ENCODE data around the gene TSSK2.

TSSK2 gene

GRCh38 chr22:19169002-19169946 is 38.2 kb downstream of the TSSK2 start:
- Histone ChIP-seq H2AFZ (ENCODE audit: low read length) (no peak overlapping the region), H3K27ac (ENCODE audit: low read depth, low read length, poor library complexity, severe bottlenecking) (no peak overlapping the region), H3F3A (ENCODE audit: insufficient read depth, low read length) (no peaks in the 10 kb centered on the region), H3K4me3 (ENCODE audit: low read depth, low read length, poor library complexity, severe bottlenecking) (no peak overlapping the region), H3K9ac (ENCODE audit: low read length) (no peak overlapping the region), H3K36me3 (ENCODE audit: insufficient read depth, low read length) (no peaks in the 10 kb centered on the region; the same call in 1 of the 2 replicates), H3K79me2 (ENCODE audit: insufficient read depth, low read length) (peaks cover 13% of the 10 kb centered on the region), H3K9me3 (ENCODE audit: low read length) (no peaks in the 10 kb centered on the region), H3K4me2 (ENCODE audit: low read length) (no peak overlapping the region), H4K20me1 (ENCODE audit: insufficient read depth, low read length) (no peaks in the 10 kb centered on the region), H3K9me2 (ENCODE audit: low read depth, low read length) (no peaks in the 10 kb centered on the region), H3K4me1 (ENCODE audit: insufficient read depth, low read length, severe bottlenecking) (peaks cover 30% of the 10 kb centered on the region), H3K27me3 (ENCODE audit: insufficient read depth, low read length) (peaks cover 13% of the 10 kb centered on the region)
- no peak for TF ChIP-seq EZH2 (IDR thresholded peaks at IDR 0.05; ENCODE audit: borderline replicate concordance, low read length)
- TF ChIP-seq, protein P1, sequence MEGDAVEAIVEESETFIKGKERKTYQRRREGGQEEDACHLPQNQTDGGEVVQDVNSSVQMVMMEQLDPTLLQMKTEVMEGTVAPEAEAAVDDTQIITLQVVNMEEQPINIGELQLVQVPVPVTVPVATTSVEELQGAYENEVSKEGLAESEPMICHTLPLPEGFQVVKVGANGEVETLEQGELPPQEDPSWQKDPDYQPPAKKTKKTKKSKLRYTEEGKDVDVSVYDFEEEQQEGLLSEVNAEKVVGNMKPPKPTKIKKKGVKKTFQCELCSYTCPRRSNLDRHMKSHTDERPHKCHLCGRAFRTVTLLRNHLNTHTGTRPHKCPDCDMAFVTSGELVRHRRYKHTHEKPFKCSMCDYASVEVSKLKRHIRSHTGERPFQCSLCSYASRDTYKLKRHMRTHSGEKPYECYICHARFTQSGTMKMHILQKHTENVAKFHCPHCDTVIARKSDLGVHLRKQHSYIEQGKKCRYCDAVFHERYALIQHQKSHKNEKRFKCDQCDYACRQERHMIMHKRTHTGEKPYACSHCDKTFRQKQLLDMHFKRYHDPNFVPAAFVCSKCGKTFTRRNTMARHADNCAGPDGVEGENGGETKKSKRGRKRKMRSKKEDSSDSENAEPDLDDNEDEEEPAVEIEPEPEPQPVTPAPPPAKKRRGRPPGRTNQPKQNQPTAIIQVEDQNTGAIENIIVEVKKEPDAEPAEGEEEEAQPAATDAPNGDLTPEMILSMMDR (IDR thresholded peaks at IDR 0.05; ENCODE audit: low read length), result no peak

DNA sequence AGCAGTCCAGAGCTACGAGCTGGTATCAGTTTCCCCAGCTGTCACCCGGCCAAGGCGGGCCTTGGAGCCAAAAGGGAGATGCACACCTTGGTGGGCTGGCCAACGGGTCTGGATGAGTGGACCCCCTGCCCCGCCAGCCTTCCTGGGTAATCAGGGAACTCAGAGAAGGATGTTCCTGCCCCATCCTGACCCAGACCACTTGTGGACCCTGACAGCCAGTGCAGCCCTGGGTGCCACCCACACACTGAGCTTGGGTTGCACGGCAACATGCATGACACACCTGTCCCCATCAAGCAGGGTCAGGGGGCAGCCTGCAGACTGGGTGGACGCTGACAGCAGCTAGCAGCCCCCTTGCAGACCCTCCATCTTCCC is 38.8 kb downstream of the TSSK2 start:
- TF ChIP-seq, protein P1 (IDR thresholded peaks at IDR 0.05; ENCODE audit: low read length), result no peak
- no peak for TF ChIP-seq EZH2 (IDR thresholded peaks at IDR 0.05; ENCODE audit: borderline replicate concordance, low read length)
- H3K4me3 ChIP-seq (ENCODE audit: low read depth, low read length, poor library complexity, severe bottlenecking), result no peak overlapping the region
- H3K27me3 ChIP-seq (ENCODE audit: insufficient read depth, low read length), result peaks cover 13% of the 10 kb centered on the region
- H3K79me2 ChIP-seq (ENCODE audit: insufficient read depth, low read length), result peaks cover 13% of the 10 kb centered on the region
- no peaks in the 10 kb centered on the region; the same call in 1 of the 2 replicates for H3K36me3 ChIP-seq (ENCODE audit: insufficient read depth, low read length)
- H3F3A ChIP-seq (ENCODE audit: insufficient read depth, low read length), result no peaks in the 10 kb centered on the region
- H3K9me2 ChIP-seq (ENCODE audit: low read depth, low read length), result no peaks in the 10 kb centered on the region
- H3K4me1 ChIP-seq (ENCODE audit: insufficient read depth, low read length, severe bottlenecking), result peaks cover 37% of the 10 kb centered on the region
- H3K4me2 ChIP-seq (ENCODE audit: low read length), result no peak overlapping the region
- H3K27ac ChIP-seq (ENCODE audit: low read depth, low read length, poor library complexity, severe bottlenecking), result no peak overlapping the region
- no peak overlapping the region for H2AFZ ChIP-seq (ENCODE audit: low read length)
- no peaks in the 10 kb centered on the region for H3K9me3 ChIP-seq (ENCODE audit: low read length)
- no peak overlapping the region; the same call in 1 of the 2 replicates for H3K9ac ChIP-seq (ENCODE audit: low read length)
- no peaks in the 10 kb centered on the region for H4K20me1 ChIP-seq (ENCODE audit: insufficient read depth, low read length)

DNA sequence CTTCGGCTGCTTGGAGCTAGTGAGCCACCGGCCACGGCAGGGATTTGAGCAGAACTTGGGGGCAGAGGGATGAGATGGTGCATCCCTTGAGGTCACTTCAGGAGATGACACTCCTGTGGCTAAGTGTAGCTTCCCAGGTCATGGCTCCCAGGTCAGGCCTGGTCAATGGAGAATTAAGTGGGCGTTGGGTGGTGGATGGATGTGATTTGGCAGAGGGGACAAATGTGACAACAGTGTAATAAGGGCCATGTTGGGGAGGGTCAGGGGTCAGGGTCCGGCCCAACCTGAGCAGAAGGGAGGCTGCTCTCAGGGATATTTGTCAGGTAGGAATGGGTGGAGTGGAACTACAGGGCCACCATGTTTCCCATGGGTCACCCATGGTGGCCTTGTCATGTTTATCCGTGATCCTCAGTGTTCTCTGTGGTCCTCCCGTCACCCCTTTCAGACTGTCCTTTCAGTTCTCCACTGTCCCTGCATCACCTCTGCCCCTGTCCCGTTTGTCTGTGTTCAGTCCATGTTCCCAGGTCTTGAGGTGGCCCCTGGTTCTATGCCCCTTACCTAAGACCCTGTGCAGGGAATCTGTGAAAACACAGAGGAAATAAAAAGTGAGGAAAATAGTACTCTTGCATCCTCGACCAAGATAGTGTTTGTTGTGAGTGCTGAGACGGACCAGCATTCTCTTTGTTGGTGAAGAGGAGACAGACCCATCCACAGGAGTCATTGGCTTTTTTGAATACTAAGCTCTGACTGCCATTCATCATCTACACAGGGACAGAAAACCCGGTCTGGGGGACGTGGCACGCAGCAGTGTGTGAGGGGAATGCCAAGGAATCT is 41.3 kb downstream of the TSSK2 start:
- no peaks in the 10 kb centered on the region for H3K9me2 ChIP-seq (ENCODE audit: low read depth, low read length)
- H3K79me2 ChIP-seq (ENCODE audit: insufficient read depth, low read length), result peaks cover 13% of the 10 kb centered on the region
- H2AFZ ChIP-seq (ENCODE audit: low read length), result no peak overlapping the region
- H3K4me3 ChIP-seq (ENCODE audit: low read depth, low read length, poor library complexity, severe bottlenecking), result peak overlapping the region; percentile 87
- TF ChIP-seq, protein P1 (IDR thresholded peaks at IDR 0.05; ENCODE audit: low read length), result no peak
- TF ChIP-seq EZH2 (IDR thresholded peaks at IDR 0.05; ENCODE audit: borderline replicate concordance, low read length), result no peak
- H3K9me3 ChIP-seq (ENCODE audit: low read length), result no peaks in the 10 kb centered on the region
- H4K20me1 ChIP-seq (ENCODE audit: insufficient read depth, low read length), result no peaks in the 10 kb centered on the region
- H3K9ac ChIP-seq (ENCODE audit: low read length), result peak overlapping the region; percentile 100
- H3K4me1 ChIP-seq (ENCODE audit: insufficient read depth, low read length, severe bottlenecking), result peaks cover 62% of the 10 kb centered on the region
- peak overlapping the region; percentile 83 for H3K27ac ChIP-seq (ENCODE audit: low read depth, low read length, poor library complexity, severe bottlenecking)
- peaks cover 7% of the 10 kb centered on the region for H3K27me3 ChIP-seq (ENCODE audit: insufficient read depth, low read length)
- peaks cover 7% of the 10 kb centered on the region; the same call in 1 of the 2 replicates for H3K36me3 ChIP-seq (ENCODE audit: insufficient read depth, low read length)
- H3K4me2 ChIP-seq (ENCODE audit: low read length), result peak overlapping the region; percentile 100
- H3F3A ChIP-seq (ENCODE audit: insufficient read depth, low read length), result no peaks in the 10 kb centered on the region

Measured in OCI-LY1 (cell line).